ENCODE results near the gene RNF220. TPM values are rescaled to one million over a fixed set of nuclear protein-coding genes. Genes with fewer than 3 reads are reported as not detected.
"Not testable (repeated sequence)": the region's sequence is repeated elsewhere in the genome, so short reads cannot be mapped to it uniquely, and the experiment has no call there.

RNF220 gene
- total RNA-seq, 1 experiment from 2014 or later: 60.9 TPM

DNA sequence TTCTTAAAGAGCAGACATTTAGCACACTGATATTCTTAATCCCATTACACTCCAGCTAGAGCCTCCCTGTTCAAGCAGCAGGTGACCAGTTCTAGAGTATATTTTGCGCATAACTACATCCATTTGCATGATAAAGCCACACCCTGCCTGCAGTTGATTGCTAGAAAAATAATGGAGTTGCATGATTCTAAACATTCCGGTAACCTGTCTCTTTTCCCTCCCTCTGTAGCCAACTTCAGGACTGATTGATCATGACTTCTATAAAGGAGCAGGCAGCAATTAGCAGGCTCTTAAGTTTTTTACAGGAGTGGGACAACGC lies 284.4 kb downstream of the RNF220 start:
- DNase-seq (ENCODE audit: extremely low read depth, low read depth): no peak

DNA sequence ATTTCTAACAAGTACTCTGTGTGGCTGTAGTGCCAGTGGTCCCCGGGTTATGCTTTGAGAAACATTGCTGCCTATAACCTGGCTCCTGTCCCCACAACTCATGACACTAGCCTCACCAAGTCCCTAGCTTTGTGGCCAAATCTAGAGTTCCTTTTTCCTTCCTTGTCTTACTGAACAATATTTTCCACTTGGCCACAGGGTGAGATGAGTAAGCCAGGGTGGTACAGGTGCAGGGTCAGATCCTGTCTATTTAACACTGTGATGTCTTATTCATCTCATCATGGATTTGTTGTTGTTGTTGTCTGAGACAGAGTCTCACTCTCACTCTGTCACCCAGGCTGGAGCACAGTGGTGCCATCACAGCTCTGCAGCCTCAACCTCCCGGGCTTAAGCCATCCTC lies 288.1 kb downstream of the RNF220 start:
- no peak for DNase-seq (ENCODE audit: extremely low read depth, low read depth)

DNA sequence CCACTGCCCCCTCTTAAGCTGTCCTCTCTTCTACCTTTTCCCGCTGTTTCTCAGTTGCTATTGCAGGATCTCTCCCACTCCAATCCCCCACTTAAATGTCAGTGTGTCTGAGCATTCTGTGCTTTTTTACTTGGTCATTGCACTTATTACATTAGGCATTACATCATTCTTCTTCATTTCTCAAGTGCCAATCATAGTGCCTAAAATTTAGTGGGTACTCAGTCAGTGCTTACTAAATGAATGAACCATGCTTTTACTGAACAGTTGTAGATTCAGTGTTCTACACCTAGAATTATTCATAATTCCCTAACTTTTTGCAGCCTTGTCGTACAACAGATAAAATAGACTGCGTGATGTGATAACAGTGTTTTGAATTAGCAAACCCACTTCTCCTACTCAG lies 288.8 kb downstream of the RNF220 start:
- no peak for DNase-seq (ENCODE audit: extremely low read depth, low read depth)

DNA sequence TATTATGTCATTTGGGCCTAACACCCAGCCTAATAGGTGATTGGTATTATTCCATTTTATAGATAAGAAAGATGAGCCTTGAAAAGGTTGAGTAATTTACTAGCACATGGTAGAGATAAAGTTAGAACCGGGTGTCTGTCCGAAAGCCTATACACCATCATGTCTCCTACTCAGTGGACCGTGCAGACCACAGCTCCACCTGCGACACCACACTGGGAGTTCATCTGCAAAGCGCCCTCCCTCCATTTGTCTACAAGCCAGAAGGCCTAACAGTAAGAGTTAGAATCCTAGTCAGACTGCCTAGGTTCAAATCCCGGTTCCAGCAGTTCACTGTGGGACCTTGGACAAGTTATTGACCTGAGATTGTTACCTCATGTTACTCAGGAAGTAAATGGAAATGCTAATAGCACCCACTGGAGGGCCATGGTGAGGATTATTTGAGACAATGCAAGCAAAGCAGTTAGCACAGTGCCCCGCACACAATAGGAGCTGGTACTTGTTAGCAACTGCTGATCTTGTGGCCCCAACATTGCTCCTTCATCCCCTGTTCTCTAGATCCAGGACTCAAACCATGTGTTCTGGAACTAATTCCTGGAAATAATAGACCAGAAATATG lies 289.9 kb downstream of the RNF220 start:
- no peak for DNase-seq (ENCODE audit: extremely low read depth, low read depth)

DNA sequence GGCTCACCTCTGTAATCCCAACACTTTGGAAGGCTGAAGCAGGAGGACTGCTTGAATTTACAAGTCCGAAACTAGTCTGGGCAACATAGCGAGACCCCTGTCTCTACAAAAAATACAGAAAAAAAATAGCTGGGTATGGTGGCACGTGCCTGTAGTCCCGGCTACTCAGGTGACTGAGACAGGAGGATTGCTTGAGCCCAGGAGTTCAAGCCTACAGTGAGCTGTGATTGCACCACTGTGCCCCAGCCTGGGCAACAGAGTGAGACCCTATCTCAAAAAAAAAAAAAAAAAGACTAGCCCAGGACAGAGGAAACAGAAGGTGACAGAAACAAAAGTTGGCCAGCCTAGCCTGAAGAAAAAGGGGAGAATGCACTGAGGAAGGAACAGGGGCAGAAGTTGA lies 290.6 kb downstream of the RNF220 start:
- DNase-seq (ENCODE audit: extremely low read depth, low read depth): no peak

DNA sequence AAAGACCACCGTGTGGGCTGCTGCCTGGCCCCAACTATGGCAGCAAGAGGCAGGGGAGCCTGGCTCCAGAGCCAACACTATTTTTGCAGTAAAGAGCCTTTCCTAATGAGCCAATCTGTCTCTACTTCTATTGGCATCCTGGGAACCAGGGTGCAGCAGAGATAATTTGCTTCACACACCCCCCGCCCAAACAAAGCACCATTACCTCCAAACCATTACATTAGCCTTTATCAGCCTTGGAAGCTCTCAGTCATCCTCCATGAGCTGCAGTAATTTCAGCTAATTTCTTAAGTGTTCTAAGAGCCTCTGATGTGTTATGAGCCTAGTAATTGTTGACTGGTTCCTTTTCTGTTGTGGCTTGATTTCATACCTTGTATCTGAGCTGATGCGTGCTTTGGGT lies 291.0 kb downstream of the RNF220 start:
- DNase-seq (ENCODE audit: extremely low read depth, low read depth): no peak

DNA sequence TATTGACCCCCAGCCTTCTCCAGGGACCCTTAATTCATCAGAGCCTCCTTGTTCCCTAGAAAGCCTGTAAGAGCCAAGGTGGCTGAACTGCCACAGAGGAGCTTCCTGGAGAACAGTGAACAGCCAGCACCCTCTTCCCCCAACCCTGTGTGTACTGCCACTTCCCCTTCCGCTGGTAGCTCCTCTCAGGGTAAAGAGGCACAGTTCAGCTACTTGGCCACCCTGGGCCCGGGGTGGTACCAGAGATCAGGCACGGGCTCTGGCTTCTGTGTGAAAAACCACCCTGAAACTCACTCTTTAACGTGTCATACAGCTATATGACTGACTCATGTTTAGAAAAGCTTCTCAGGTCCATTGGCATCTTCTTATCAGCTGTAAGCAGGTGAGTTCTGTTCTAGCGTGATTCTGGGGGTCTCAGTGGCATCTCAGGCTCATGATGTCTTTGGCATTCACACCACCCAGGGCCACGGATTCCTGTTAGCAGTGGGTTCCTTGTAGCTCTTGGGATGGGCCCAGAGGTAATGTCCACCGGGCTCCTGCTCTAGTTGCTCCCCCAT lies 291.8 kb downstream of the RNF220 start:
- DNase-seq (ENCODE audit: extremely low read depth, low read depth): no peak

DNA sequence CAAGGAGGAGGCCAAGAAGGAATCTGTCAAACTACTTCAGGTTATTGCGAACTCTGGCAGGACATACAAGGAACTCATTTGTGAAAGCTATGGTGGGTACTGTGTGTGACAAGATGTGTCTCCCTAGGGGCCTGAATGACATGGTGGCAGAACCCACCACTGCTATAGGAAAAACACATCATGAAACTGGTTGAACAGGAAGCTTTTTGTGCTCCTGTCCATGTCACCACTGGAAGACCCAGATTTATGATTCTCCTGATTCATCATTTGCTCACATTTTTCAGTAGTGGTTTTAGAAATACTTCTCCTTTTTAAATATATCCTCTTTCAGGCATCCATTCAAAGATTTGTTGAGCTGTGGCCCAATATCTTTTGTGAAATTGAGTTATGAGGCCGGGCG lies 293.1 kb downstream of the RNF220 start:
- DNase-seq (ENCODE audit: extremely low read depth, low read depth): no peak

DNA sequence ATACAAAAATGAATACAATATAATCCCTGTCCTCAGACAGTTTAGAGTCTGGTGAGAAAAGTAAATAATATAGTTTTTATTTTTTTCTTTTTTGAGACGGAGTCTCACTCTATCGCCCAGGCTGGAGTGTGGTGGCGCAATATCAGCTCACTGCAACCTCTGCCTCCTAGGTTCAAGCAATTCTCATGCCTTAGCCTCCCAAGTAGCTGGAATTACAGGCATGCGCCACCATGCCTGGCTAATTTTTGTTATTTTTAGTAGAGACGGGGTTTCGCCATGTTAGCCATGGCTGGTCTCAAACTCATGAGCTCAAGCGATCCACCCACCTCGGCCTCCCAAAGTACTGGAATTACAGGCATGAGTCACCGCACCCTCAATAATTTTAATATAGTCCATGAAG lies 294.3 kb downstream of the RNF220 start:
- not testable (repeated sequence) for DNase-seq (ENCODE audit: extremely low read depth, low read depth)

DNA sequence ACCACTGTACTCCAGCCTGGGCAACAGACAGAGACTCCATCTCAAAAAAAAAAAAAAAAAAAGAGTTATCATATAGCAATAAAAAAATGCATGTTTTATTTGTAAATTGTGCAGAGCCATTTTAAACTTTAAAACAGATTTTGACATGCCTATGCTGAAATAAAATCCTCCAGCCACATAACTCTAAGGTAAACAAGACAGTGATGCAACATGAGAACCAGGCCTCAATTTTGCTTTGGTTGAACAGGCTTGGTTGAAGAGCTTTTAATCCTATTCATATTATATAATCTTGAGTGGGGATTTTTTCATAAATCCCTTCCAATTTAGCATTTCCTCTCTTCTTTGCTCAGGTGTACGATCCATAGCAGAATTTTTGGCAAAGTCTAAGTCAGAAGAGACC lies 295.5 kb downstream of the RNF220 start:
- DNase-seq (ENCODE audit: extremely low read depth, low read depth): no peak

DNA sequence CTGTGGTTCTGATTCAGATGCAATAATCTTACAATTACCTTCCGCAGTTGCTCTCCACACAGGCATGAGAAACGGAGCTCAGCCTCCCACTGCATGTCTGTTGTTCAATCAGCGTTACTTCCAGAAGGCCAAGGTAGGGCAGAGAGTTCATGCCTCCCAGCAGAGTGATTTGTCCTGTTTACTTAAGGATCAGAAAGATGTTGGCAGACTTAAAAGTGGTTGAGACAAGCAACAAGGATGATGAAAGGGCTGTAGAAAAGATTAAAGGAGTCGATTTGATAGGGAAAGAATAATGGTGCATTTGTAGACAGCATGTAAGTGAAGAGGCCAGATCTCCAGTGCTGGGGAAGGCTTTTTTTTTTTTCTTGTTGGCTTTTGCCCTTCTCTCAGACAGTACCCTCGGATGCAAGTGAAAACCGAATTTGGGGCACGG lies 296.1 kb downstream of the RNF220 start:
- no peak for DNase-seq (ENCODE audit: extremely low read depth, low read depth)

Small RNA genes lying within 50 kb of the gene (small RNA-seq; reads per million reads assigned to genes)
- gene MIR5584 (0 reads per million in 2 experiments), gene RNU6-369P (0 reads per million in 2 experiments)

Other genes with a start within 250 kb of the RNF220 start
- 11.1 and 12.7 TPM in 2 replicates for gene DMAP1, start 191.8 kb upstream of the RNF220 start, total RNA-seq (2014; rRNA removed; shearing (Covaris generic))
- gene ERI3, start 50.0 kb upstream of the RNF220 start, total RNA-seq (2014; rRNA removed; shearing (Covaris generic)): 46.7 and 52.4 TPM in 2 replicates